ENCODE data around the gene ARHGAP42.

Gene ARHGAP42, protein sequence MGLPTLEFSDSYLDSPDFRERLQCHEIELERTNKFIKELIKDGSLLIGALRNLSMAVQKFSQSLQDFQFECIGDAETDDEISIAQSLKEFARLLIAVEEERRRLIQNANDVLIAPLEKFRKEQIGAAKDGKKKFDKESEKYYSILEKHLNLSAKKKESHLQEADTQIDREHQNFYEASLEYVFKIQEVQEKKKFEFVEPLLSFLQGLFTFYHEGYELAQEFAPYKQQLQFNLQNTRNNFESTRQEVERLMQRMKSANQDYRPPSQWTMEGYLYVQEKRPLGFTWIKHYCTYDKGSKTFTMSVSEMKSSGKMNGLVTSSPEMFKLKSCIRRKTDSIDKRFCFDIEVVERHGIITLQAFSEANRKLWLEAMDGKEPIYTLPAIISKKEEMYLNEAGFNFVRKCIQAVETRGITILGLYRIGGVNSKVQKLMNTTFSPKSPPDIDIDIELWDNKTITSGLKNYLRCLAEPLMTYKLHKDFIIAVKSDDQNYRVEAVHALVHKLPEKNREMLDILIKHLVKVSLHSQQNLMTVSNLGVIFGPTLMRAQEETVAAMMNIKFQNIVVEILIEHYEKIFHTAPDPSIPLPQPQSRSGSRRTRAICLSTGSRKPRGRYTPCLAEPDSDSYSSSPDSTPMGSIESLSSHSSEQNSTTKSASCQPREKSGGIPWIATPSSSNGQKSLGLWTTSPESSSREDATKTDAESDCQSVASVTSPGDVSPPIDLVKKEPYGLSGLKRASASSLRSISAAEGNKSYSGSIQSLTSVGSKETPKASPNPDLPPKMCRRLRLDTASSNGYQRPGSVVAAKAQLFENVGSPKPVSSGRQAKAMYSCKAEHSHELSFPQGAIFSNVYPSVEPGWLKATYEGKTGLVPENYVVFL

GRCh38 chr11:100687054-100687629, at the start of gene ARHGAP42:
TSS of gene ARHGAP42 (plus strand) at chr11:100687288. CDS start at chr11:100687679, 391 bp downstream.
- Mint-ChIP-seq H3K4me3 (peak within 1 kb of the TSS; percentile 95 to 98 (median 97)), H3K4me1 (peaks cover 32% of the 10 kb centered on the region), H3K36me3 (ENCODE audit: low read depth) (no peaks in the 10 kb centered on the region), H3K27me3 (ENCODE audit: low read depth) (no peaks in the 10 kb centered on the region), H3K27ac (peak within 1 kb of the TSS; percentile 80 to 97 (median 94)), H3K9me3 (no peaks in the 10 kb centered on the region)
- TF ChIP-seq, protein P1, sequence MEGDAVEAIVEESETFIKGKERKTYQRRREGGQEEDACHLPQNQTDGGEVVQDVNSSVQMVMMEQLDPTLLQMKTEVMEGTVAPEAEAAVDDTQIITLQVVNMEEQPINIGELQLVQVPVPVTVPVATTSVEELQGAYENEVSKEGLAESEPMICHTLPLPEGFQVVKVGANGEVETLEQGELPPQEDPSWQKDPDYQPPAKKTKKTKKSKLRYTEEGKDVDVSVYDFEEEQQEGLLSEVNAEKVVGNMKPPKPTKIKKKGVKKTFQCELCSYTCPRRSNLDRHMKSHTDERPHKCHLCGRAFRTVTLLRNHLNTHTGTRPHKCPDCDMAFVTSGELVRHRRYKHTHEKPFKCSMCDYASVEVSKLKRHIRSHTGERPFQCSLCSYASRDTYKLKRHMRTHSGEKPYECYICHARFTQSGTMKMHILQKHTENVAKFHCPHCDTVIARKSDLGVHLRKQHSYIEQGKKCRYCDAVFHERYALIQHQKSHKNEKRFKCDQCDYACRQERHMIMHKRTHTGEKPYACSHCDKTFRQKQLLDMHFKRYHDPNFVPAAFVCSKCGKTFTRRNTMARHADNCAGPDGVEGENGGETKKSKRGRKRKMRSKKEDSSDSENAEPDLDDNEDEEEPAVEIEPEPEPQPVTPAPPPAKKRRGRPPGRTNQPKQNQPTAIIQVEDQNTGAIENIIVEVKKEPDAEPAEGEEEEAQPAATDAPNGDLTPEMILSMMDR (IDR thresholded peaks at IDR 0.05; ENCODE audit: unreplicated experiment in 3 of 3), result no peak

GRCh38 chr11:100637706-100638105, 49.4 kb upstream of the ARHGAP42 start:
- H3K36me3 Mint-ChIP-seq (ENCODE audit: low read depth), result peaks cover 4% of the 10 kb centered on the region
- peaks cover 2% of the 10 kb centered on the region for H3K9me3 Mint-ChIP-seq
- no peaks in the 10 kb centered on the region for H3K27me3 Mint-ChIP-seq (ENCODE audit: low read depth)
- peak overlapping the region; percentile 45 to 74 (median 72) for H3K27ac Mint-ChIP-seq
- TF ChIP-seq, protein P1 (IDR thresholded peaks at IDR 0.05; ENCODE audit: unreplicated experiment in 3 of 3), result no peak
- peak overlapping the region in 1 of 3 experiments; percentile 12 for H3K4me3 Mint-ChIP-seq
- peaks cover 73% of the 10 kb centered on the region for H3K4me1 Mint-ChIP-seq

DNA sequence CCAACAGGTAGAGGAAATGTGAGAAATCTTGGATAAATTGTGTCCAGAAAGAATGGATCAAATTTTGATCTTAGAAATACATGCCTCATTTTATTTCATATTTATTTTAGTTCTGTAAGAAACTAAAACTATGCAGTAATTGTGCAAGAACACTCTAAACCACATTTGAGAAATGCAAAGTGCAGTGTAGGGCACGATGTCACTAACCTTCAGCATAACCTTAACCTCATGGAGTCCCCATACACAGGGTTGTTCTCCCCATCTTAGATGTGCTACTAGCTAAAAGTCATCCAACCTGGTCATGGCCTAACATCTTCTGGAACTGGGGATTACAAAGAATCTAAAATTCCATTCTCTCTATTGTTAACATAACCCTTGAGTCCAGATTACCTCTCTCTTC, 48.4 kb upstream of the ARHGAP42 start:
- H3K27ac Mint-ChIP-seq, result peak overlapping the region; percentile 91 to 94 (median 93)
- peaks cover 2% of the 10 kb centered on the region for H3K9me3 Mint-ChIP-seq
- peak overlapping the region in 2 of 3 experiments; percentile 8 to 59 for H3K4me3 Mint-ChIP-seq
- H3K36me3 Mint-ChIP-seq (ENCODE audit: low read depth), result peaks cover 4% of the 10 kb centered on the region
- peaks cover 71% of the 10 kb centered on the region for H3K4me1 Mint-ChIP-seq
- TF ChIP-seq, protein P1 (IDR thresholded peaks at IDR 0.05; ENCODE audit: unreplicated experiment in 3 of 3), result no peak
- H3K27me3 Mint-ChIP-seq (ENCODE audit: low read depth), result no peaks in the 10 kb centered on the region

GRCh38 chr11:100639140-100639539, 47.9 kb upstream of the ARHGAP42 start:
- Mint-ChIP-seq H3K27me3 (ENCODE audit: low read depth) (no peaks in the 10 kb centered on the region), H3K4me3 (peak overlapping the region; percentile 46 to 59 (median 51)), H3K4me1 (peaks cover 68% of the 10 kb centered on the region), H3K36me3 (ENCODE audit: low read depth) (peaks cover 4% of the 10 kb centered on the region), H3K27ac (peak overlapping the region; percentile 91 to 94 (median 93)), H3K9me3 (peaks cover 2% of the 10 kb centered on the region)
- TF ChIP-seq, protein P1 (IDR thresholded peaks at IDR 0.05; ENCODE audit: unreplicated experiment in 3 of 3), result no peak

GRCh38 chr11:100640071-100640470, 47.0 kb upstream of the ARHGAP42 start:
- Mint-ChIP-seq H3K4me3 (no peak overlapping the region), H3K9me3 (no peaks in the 10 kb centered on the region), H3K4me1 (peaks cover 68% of the 10 kb centered on the region), H3K27me3 (ENCODE audit: low read depth) (no peaks in the 10 kb centered on the region), H3K27ac (peak overlapping the region; percentile 91 to 94 (median 93)), H3K36me3 (ENCODE audit: low read depth) (peaks cover 4% of the 10 kb centered on the region)
- TF ChIP-seq, protein P1 (IDR thresholded peaks at IDR 0.05; ENCODE audit: unreplicated experiment in 3 of 3), result no peak

Measured in nephron (organoid).